HG02852 (cell line): ENCODE results near the gene PHYH.

Source experiments
- ATAC-seq: cut with Tn5 transposase; IDR thresholded peaks from one replicate; pipeline ENCODE4 v1.9.1; 2021; ENCODE audit warnings: mild to moderate bottlenecking, moderate library complexity; ENCODE audit not compliant: unreplicated experiment

Gene PHYH

GRCh38 chr10:13231190-13231589, 68.7 kb downstream of the PHYH start:
- no peak for ATAC-seq
